Measurements from ENCODE around the gene FARP1. TPM values are rescaled to one million over a fixed set of nuclear protein-coding genes. Genes with fewer than 3 reads are reported as not detected.

Gene FARP1
- polyA plus RNA-seq, 4 donors = 0.89 to 23.4 (median 6.2) TPM

- 52 to 60% (median 60%) methylated on average over 3 of the region's 3 CpGs for WGBS, 3 donors
- Histone ChIP-seq H3K9me3 (ENCODE audit: control insufficient read depth in 2 of 2, insufficient read depth in 1 of 2, low read depth in 1 of 2, low read length in 1 of 2) (peaks cover 0 to 5% of the 10 kb centered on the region in 2 donors), H3K4me1 (ENCODE audit: control insufficient read depth in 3 of 3, insufficient read depth in 2 of 3, low read depth in 1 of 3, low read length in 2 of 3) (peaks cover 2 to 21% (median 16%) of the 10 kb centered on the region in 3 donors), H3K27ac (ENCODE audit: low read depth in 1 of 3, low read length in 2 of 3) (peak overlapping the region in 2 of 3 donors; percentile 23 to 79), H3K4me3 (ENCODE audit: low read depth in 1 of 3, low read length in 3 of 3) (no peak overlapping the region), H3K36me3 (ENCODE audit: control insufficient read depth in 3 of 3, insufficient read depth in 2 of 3, low read depth in 1 of 3, low read length in 3 of 3) (peaks cover 0 to 37% (median 7%) of the 10 kb centered on the region in 3 donors), H3K27me3 (ENCODE audit: control insufficient read depth in 3 of 3, insufficient read depth in 3 of 3, low read length in 3 of 3) (no peaks in the 10 kb centered on the region)
- DNase-seq (no peak), FAIRE-seq (no peak)
Measured at GRCh38 chr13:98496479-98496791, 353.5 kb downstream of the FARP1 start.

GRCh38 chr13:98496966-98497365 lies 354.1 kb downstream of the FARP1 start:
- FAIRE-seq (no peak), DNase-seq (no peak)
- H3K4me1 ChIP-seq (ENCODE audit: control insufficient read depth in 3 of 3, insufficient read depth in 2 of 3, low read depth in 1 of 3, low read length in 2 of 3) = peaks cover 2 to 21% (median 15%) of the 10 kb centered on the region in 3 donors
- peak overlapping the region in 1 of 3 donors; percentile 71 for H3K27ac ChIP-seq (ENCODE audit: low read depth in 1 of 3, low read length in 2 of 3)
- H3K4me3 ChIP-seq (ENCODE audit: low read depth in 1 of 3, low read length in 3 of 3) = no peak overlapping the region
- peaks cover 0 to 5% of the 10 kb centered on the region in 2 donors for H3K9me3 ChIP-seq (ENCODE audit: control insufficient read depth in 2 of 2, insufficient read depth in 1 of 2, low read depth in 1 of 2, low read length in 1 of 2)
- peaks cover 0 to 41% (median 7%) of the 10 kb centered on the region in 3 donors for H3K36me3 ChIP-seq (ENCODE audit: control insufficient read depth in 3 of 3, insufficient read depth in 2 of 3, low read depth in 1 of 3, low read length in 3 of 3)
- WGBS, 3 donors = 89 to 94% (median 90%) methylated on average over 8 of the region's 8 CpGs
- H3K27me3 ChIP-seq (ENCODE audit: control insufficient read depth in 3 of 3, insufficient read depth in 3 of 3, low read length in 3 of 3) = no peaks in the 10 kb centered on the region

- no peak for DNase-seq
- peaks cover 10 to 23% (median 20%) of the 10 kb centered on the region in 3 donors for H3K4me1 ChIP-seq (ENCODE audit: control insufficient read depth in 3 of 3, insufficient read depth in 2 of 3, low read depth in 1 of 3, low read length in 2 of 3)
- 89 to 96% (median 94%) methylated on average over 10 of the region's 10 CpGs for WGBS, 3 donors
Measured at GRCh38 chr13:98500963-98501421, 358.1 kb downstream of the FARP1 start.

GRCh38 chr13:98503175-98504028 lies 360.5 kb downstream of the FARP1 start:
- H3K27ac ChIP-seq (ENCODE audit: low read depth in 1 of 3, low read length in 2 of 3) = peak overlapping the region in 1 of 3 donors; percentile 64
- 56 to 62% (median 57%) methylated on average over 10 of the region's 10 CpGs for WGBS, 3 donors
- peaks cover 0 to 2% of the 10 kb centered on the region in 2 donors for H3K9me3 ChIP-seq (ENCODE audit: control insufficient read depth in 2 of 2, insufficient read depth in 1 of 2, low read depth in 1 of 2, low read length in 1 of 2)
- H3K4me3 ChIP-seq (ENCODE audit: low read depth in 1 of 3, low read length in 3 of 3) = no peak overlapping the region
- FAIRE-seq = no peak
- H3K4me1 ChIP-seq (ENCODE audit: control insufficient read depth in 3 of 3, insufficient read depth in 2 of 3, low read depth in 1 of 3, low read length in 2 of 3) = peaks cover 20 to 33% (median 28%) of the 10 kb centered on the region in 3 donors
- DNase-seq = peak in 1 of 2 donors; percentile 35
- no peaks in the 10 kb centered on the region for H3K27me3 ChIP-seq (ENCODE audit: control insufficient read depth in 3 of 3, insufficient read depth in 3 of 3, low read length in 3 of 3)
- H3K36me3 ChIP-seq (ENCODE audit: control insufficient read depth in 3 of 3, insufficient read depth in 2 of 3, low read depth in 1 of 3, low read length in 3 of 3) = peaks cover 3 to 44% (median 7%) of the 10 kb centered on the region in 3 donors

More at GRCh38 chr13:98500963-98501421, 358.1 kb downstream of the FARP1 start:
- no peak overlapping the region for H3K27ac ChIP-seq (ENCODE audit: low read depth in 1 of 3, low read length in 2 of 3)
- H3K36me3 ChIP-seq (ENCODE audit: control insufficient read depth in 3 of 3, insufficient read depth in 2 of 3, low read depth in 1 of 3, low read length in 3 of 3) = peaks cover 3 to 49% (median 7%) of the 10 kb centered on the region in 3 donors
- FAIRE-seq = no peak
- H3K27me3 ChIP-seq (ENCODE audit: control insufficient read depth in 3 of 3, insufficient read depth in 3 of 3, low read length in 3 of 3) = no peaks in the 10 kb centered on the region
- no peak overlapping the region for H3K4me3 ChIP-seq (ENCODE audit: low read depth in 1 of 3, low read length in 3 of 3)
- peaks cover 0 to 5% of the 10 kb centered on the region in 2 donors for H3K9me3 ChIP-seq (ENCODE audit: control insufficient read depth in 2 of 2, insufficient read depth in 1 of 2, low read depth in 1 of 2, low read length in 1 of 2)

- Histone ChIP-seq H3K4me3 (ENCODE audit: low read depth in 1 of 3, low read length in 3 of 3) (no peak overlapping the region), H3K9me3 (ENCODE audit: control insufficient read depth in 2 of 2, insufficient read depth in 1 of 2, low read depth in 1 of 2, low read length in 1 of 2) (no peaks in the 10 kb centered on the region), H3K36me3 (ENCODE audit: control insufficient read depth in 3 of 3, insufficient read depth in 2 of 3, low read depth in 1 of 3, low read length in 3 of 3) (peaks cover 3 to 39% (median 7%) of the 10 kb centered on the region in 3 donors), H3K4me1 (ENCODE audit: control insufficient read depth in 3 of 3, insufficient read depth in 2 of 3, low read depth in 1 of 3, low read length in 2 of 3) (peaks cover 21 to 37% (median 28%) of the 10 kb centered on the region in 3 donors), H3K27ac (ENCODE audit: low read depth in 1 of 3, low read length in 2 of 3) (peak overlapping the region in 1 of 3 donors; percentile 47), H3K27me3 (ENCODE audit: control insufficient read depth in 3 of 3, insufficient read depth in 3 of 3, low read length in 3 of 3) (no peaks in the 10 kb centered on the region)
- FAIRE-seq (no peak), DNase-seq (no peak)
- 37 to 58% (median 53%) methylated on average over 1 of the region's 1 CpG for WGBS, 3 donors
Measured at GRCh38 chr13:98504029-98504351, 361.1 kb downstream of the FARP1 start.

- no peak for FAIRE-seq
- Histone ChIP-seq H3K4me1 (ENCODE audit: control insufficient read depth in 3 of 3, insufficient read depth in 2 of 3, low read depth in 1 of 3, low read length in 2 of 3) (peaks cover 21 to 38% (median 29%) of the 10 kb centered on the region in 3 donors), H3K27me3 (ENCODE audit: control insufficient read depth in 3 of 3, insufficient read depth in 3 of 3, low read length in 3 of 3) (no peaks in the 10 kb centered on the region), H3K4me3 (ENCODE audit: low read depth in 1 of 3, low read length in 3 of 3) (no peak overlapping the region), H3K36me3 (ENCODE audit: control insufficient read depth in 3 of 3, insufficient read depth in 2 of 3, low read depth in 1 of 3, low read length in 3 of 3) (peaks cover 3 to 34% (median 3%) of the 10 kb centered on the region in 3 donors), H3K9me3 (ENCODE audit: control insufficient read depth in 2 of 2, insufficient read depth in 1 of 2, low read depth in 1 of 2, low read length in 1 of 2) (no peaks in the 10 kb centered on the region), H3K27ac (ENCODE audit: low read depth in 1 of 3, low read length in 2 of 3) (no peak overlapping the region)
- DNase-seq = no peak
- WGBS, 3 donors = 69 to 78% (median 72%) methylated on average over 12 of the region's 12 CpGs
Measured at GRCh38 chr13:98504371-98504963, 361.6 kb downstream of the FARP1 start.

Other genes starting within 250 kb of the FARP1 start
- gene IPO5, start 189.4 kb upstream of the FARP1 start, polyA plus RNA-seq = 100 to 1,000 TPM in 1 of 4 donors, 10 to 100 TPM in 2, 1 to 10 TPM in 1; 8.7 to 104 (median 30.7) TPM
- gene RNF113B, start 34.2 kb downstream of the FARP1 start, polyA plus RNA-seq = not detected